DMS53 treated with DMSO at 0.1 percent for 48 hours (cell line): ENCODE data around the gene TACC3.

Experiments used
- DNase-seq: peaks from one replicate; lab custom pipeline; 2025; ENCODE audit not compliant: unreplicated experiment; lab: John Stamatoyannopoulos, UW

TACC3 gene

DNA sequence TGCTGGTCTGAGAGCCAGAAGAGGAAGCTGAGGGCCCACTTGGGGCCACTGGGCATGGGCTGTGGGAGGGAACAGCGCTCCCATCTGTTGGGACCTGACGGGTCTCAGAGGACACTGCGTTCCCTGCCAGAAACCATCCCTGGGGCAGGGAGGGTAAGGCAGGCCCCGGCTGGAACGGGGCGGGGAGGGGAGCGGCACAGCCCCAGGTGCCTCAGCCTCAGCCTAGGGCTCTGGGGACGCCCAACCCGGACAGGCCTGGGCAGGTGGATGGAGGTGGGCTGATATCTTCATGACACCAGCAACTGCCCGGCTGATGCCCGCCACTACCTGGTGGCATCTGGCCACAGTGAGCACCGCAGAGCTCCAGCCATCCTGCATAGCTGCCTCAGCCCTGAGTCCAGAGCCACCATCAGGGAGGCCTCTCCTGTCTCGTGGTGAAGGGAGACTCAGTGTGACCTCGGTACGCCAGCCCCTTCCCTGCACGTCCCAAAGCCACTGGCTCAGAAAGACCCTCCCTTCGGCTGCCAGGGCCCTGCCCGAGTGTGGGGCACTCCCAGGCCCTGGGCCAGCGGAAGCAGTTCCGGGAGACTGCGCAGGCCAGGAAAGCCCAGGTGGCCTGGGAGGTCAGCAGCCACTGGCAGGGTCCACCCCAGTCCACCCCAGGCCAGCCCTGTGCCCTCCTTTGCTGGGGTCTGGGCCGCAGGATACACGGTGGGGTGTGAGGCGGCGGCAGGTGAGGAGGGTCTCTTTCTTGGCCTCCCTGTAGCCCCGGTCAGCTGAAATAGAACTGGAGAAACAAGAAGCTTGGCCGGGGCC lies 37.2 kb downstream of the TACC3 start:
- DNase-seq, result no peak

DNA sequence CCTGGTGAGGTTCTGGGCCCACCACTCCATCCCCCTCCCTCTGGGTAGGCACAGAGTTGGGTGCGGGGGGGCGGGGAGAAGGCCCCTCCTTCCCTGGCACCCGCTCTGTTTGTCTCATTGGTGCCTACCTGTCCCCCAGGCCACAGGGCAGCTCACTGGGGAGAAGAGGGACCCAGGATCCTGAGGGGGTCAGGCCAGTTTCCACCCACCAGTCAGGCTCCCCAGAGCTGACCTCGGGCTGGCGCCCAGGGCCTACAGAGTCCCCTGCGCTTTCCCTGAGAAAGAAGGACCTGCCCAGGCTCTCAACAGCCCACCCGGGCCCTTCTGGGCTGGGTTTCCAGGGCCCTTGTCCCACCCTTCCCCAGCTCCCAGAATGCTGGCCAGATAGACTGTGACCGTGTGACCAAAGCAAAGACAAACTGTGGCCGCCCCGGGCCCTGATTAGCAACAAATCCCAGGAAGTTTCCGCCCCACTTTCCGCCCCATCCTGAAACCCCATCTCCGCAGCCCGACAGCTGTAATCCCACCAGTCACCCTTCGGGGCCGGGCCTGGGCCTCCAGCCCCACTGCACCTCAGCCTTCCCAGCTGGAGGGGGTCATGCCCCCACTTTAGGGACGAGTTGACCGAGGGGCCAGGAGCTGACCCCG lies 38.0 kb downstream of the TACC3 start:
- no peak for DNase-seq

DNA sequence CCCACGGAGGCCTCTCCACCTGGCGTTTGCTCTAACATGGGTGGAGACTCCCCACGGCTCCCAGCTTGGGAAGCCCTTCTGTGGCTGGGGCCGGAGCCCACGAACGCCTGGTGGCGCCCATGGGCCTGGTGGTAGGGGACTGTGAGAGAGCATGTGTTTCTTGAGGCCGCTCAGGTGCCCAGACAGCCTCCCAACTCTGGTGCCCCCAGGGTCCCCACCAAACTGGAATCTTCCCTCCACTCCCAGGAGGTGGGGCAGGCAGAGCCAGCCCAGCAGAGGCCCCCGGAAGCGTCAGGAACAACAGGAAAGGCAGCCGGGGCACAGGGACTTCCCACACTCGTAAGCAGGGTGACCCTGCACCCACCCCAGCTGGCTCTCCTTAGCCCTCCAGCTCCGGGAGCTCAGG lies 38.5 kb downstream of the TACC3 start:
- no peak for DNase-seq

DNA sequence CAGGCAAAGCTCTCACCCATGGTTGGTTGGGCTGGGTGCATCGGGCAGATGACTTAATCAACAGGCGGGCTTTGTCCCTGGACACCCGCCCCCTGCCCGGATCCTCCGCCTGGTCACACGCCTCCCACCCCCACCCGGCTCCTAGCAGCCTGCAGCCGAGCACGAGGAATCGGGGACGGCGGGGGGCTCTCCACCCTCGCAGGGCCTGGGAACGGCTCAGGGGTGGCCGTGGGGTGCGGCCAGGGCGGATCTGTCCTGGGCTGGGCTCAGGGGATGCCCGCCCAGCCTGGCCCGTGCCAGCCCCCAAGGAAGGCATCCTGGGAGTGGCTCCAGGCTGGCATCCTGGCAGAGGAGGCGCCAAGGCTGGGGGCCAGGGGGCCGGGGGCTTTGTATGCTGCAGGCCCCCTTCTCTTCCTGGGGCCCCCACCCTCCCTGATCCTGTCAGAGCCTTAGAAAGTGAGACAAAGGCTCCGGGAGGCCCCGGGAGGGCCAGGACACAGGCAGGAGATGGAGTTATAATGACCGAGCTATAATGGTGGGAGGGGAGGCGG lies 39.3 kb downstream of the TACC3 start:
- DNase-seq, result no peak

DNA sequence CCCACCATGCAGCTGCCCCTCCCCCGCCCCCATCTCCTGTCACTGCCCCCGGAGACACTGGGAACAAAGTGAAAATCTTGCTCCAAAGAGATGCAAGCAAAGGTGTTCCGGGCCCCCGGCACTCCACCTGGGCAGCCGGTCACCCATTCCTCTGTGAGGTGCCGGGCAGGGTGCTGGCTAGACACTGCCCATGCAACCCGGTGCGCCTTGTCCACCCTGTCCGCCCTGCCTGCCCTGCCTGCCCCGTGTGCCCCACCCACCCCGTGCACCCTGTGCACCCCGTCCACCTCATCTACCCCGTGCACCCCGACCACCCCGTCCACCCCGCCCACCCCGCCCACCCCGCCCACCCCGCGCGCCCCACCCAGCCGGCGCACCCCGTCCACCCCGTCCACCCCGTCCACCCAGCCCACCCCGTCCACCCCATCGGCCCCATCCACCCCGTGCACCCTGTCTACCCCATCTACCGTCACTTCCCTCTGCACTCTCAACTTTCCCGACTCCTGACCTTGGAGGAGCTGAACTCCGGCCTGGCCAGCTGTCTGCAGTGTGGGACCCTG lies 39.9 kb downstream of the TACC3 start:
- no peak for DNase-seq

DNA sequence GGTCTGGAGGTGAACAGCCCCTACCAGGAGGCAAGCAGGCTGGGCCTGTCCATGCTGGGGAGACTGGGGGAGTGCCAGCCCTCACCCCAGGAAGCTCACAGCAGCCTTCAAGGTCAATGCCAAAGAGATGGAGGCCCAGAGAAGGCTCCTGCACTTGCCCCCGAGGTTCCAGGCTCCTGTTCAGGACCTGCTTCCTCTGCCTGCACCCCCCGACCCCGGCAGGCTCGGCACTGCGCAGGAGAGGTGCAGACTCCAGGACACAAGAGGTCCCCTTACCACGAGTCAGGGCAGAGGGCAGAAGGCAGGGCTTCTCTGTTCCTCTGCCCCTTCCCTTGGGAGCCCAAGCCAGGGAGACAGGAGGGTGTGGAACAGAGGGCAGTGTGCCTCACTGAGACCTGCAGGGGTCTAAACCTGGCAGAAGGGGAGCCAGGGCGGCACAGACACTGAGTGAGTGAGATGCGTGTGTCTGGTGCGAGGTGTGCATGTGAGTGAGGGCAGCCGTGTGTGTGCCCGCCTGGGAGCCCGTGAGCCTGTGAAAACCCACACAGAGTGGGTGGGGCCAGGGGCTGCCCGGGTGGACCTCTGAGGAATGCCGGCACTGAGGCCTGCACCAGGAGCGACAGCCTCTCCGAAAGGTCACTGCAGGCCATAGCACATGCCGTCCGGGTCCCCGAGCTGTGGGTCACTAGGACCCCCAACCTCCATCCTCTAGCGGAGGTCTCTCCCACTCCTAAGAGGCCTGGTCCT lies 41.1 kb downstream of the TACC3 start:
- DNase-seq, result no peak

DNA sequence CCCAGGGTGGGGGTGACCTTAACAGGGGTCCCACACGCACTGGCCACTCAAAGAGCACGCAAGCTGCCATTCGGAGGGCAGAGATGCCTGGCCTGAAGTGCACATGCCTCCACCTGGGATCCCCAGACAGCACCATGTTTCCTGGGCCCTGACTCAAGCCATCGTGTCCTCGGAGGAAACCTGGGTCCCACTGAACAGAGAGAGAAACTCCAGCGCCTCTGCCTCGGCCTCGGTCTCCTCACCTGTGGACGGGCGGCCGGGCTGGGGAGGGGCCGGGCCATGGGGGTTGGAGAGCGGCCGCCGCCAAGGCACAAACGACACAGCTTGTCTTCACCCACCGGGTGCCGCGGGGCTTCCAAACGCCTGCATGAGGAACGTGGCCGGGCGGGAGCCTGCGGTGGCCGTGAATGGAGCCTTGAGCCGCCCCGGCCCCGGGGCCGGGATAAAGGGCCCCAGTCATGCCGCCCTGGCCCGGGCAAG lies 41.8 kb downstream of the TACC3 start:
- DNase-seq, result no peak

DNA sequence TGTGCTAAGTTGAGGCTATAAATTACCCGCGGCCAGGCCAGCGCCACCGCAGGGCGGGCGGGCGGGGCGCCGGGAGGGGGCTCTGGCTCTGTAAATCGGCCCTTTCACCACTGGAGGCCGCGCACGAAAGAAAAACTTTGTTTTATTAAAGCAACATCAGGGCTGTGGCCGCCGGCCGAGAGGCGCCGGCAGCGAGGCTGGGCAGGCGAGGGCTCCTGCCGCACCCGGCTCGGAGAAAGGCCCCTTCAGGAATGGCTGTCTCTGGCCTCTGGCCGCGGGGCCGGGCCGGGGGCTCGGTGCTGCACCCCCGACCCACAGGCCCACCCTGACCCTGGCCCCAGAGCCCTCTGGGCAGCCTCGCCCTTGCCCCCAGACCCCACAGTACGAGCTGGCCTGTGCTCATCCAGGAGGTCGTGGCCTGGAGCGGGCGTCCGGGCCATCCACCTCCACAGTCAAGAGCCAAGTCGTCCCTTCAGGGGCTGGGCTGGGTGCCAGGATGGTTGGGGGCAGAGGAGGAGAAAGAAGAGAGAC lies 42.3 kb downstream of the TACC3 start:
- no peak for DNase-seq

DNA sequence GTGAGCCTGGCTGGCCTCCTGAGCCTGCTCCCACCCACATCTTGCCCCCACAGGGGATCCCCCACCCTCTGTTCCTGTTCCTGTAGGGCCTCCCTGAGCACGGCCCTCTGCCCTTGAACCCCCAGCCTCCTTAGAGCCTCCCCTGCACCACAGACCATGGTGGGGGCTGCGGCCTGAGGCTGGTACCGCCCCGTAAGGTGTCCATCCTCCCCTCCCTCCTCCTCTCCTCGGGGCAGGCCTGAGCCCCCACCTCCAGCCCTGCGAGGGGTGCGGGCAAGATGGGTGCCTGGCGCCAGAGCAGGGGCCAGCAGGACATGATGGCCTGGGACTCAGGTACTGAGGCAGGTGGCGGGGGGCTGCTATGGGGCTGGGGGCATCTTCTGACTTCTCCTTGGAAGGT lies 43.3 kb downstream of the TACC3 start:
- no peak for DNase-seq

DNA sequence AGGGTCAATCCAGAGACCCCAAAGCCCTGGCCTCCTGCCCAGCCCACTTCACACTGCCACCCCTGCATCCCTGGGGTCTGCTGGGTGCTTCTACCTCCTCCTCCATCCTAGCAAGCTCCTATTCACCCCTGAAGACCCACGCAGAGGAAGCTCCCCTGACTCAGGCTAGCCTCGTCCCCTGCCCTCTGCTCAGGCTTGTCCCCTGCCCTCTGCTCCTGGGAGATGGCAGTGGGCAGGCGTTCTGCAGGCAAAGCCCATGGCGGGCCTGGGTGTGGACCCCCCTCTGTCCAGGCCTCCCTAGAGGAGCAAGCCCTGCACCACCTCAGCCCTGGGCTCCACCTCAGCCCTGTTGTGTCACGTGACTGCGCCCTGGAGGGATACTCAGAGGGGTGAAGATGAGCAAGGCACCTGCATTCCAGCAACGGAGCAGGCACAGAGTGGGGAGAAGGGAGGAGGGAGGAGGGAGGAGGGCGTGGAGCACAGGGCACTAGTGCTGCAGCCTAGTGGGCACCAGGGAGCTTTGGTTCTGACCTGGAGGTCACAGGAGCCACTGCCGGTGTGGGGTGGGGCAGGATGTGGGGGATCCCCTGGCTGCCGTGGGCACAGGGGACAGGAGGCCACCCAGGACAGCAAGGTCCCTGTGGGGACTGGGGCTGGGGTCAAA lies 44.2 kb downstream of the TACC3 start:
- no peak for DNase-seq

DNA sequence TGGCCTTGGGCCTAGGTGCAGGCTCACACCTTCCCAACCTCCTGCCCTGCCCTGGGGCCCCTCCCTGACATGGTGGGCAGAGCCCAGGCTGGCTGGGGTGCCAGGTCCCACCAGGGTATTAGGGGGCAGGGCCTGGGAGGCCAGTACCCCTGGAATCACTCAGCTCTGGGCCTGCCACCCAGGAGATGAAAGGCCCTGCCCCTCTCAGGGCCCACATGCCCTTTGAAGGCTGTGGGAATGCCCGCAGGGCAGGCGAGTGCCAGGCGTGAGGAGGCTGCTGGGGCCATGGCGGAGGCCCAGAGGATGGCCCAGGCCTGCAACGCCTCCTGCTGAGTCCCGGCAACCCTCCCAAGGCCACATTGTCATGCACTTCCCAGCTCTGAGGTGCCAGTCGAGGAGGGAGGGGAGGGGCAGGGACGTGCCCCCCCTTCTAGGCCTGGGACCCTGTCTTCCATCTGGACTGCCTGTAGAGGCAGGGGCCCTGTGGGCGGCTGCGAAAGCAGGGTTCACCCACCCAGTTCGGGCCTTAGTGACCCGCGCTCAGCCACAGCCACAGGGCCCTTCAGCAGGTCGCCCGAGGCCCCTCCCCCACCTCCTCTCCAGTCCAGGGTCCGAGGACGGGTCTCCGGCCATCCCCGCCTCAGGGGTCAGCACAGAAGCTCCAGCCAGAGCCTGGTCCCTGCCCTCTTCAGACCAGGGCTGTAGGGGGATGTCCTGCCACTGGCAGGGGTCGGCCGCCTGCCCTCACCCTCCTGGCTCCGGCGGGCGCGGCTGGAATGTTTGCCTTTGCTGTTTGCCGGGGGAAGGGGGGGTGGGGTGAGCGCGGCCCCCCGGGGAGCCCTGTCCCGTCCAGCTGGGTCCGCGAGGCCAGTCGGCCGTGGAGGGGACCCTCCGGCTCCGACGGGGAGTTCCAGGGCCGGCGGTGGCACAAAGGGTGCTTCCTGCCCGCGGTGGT lies 45.1 kb downstream of the TACC3 start:
- DNase-seq, result no peak

DNA sequence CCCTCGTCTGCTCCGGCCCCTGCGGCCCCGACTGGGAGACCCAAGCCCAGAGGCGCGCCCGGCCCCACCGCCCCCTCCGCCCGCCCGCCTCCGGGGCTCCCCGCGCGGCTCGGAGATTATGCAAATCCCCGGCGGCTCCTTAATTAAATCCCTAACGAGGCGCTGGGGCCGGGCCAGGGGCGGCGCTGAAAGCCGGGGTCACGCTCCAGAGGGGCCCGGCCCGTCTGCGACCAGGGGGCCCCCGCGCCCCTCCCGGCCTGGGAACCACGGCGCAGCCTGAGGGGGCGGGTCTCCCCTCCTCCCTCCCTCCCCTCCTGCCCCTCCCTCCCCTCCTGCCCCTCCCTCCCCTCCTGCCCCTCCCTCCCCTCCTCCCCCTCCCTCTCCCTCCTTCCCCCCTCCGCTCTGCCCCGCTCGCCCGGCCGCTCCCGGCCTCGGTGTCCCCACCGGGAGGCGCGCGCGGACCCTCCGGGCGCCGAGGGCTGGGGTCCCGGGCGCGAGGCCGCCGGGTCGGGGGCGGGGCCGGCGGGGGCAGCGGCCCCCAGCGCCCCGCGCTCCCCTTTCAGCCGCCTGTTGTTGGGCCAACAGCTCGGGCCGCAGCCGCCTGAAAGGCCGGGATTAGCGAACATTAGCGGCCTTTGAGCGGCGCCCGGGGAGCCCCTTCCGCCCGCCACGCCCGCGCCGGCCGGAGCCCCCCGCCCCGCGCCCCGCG lies 45.9 kb downstream of the TACC3 start:
- DNase-seq, result no peak

DNA sequence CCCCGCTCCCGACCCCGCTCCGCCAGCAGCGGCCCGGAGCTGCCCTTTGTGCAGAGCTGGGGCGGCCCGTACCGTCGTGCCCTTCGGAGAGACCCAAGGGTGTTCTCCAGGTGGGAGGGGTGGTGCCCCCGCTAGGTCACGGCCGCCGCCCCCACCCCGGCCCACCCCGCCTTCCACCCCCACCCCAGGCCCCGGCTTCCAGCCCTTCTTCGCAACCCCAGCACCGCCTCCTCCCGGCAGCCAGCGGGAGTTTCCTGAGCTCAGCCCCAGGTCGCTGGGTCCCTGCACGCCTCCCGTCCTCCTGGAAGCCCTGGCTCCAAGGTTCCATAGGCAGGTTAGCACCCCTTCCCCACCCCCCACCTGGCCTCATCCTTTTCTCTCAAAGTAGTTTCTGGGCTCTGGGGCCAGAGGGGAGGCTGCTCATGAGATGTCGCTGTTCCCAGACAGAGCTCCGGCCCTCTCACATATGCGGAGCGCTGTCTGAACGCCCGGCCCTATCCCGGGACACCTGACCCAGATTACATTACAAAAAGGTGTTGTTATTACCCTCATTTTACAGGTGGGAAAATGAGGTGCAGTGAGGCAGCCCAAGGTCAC lies 46.5 kb downstream of the TACC3 start:
- DNase-seq, result peak; percentile 59

DNA sequence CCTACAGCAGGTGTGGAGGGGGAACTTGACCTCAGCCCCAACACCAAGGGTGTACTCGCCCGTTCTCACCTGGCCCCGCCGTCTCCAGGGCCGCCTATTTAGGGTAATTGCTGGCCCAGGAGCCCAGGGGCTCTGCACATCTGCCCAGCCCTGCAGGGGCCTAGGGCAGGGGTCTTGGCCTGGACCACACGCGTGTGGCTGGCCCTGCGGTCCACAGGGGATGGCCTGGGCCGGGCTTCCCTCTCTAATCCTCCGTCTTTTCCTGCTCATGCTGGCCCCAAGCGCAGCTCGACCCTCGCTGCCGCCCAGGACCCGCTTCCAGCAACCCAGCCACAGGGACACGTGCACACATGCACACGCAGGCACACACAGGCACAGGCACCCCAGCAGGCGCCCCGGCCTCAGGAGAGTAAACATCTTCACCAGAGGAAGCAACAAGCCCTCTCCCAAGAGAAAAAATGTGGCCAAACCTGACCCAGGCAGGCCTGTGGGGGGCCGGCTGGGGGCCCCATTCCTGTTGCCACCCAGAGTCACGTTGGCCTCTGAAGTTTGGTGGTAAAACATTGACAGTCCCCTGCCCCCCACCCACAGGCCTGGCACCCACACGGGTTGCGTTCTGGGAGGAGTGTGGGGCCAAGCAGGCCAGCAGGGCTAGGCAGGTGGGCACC lies 47.2 kb downstream of the TACC3 start:
- no peak for DNase-seq

DNA sequence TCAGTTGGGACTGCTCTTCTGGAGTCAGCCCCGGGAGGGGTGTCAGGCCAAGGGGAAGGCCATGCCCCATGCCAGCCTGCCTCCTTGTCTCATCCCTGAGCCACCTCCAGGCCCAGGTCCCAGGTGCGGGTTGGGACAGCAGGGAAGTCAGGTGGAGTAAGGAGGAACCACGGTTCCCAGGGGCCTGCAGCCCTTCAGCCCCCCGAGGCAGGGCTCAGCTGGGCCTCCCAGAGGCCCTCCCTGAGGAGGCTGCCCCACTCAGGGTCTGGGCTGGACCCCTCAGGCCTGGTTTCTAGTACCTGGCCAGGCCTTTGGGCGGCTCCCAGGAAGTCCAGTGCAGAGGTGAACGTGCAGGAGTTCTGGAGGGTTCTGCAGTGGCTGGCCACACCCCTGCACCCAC lies 48.4 kb downstream of the TACC3 start:
- no peak for DNase-seq

DNA sequence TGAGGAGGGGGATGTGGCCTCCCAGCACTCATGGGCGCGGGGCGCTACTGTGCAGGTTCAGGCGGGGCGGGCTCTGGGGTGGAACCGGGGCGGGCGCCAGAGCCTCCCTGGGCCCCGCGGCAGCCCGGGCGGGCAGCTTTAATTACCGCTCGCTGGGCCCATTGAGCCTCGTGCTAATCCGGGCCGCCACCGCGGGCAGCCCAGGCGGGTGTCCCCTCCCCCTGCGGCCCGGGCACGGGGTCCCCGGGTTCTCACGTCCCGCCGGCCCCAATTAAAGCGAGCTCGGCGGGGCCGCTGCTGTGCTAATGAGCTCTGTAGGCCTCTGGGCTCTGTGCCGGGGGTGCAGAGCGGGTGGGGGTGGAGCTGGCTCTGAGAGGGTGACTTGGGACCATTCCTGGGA lies 48.9 kb downstream of the TACC3 start:
- no peak for DNase-seq

DNA sequence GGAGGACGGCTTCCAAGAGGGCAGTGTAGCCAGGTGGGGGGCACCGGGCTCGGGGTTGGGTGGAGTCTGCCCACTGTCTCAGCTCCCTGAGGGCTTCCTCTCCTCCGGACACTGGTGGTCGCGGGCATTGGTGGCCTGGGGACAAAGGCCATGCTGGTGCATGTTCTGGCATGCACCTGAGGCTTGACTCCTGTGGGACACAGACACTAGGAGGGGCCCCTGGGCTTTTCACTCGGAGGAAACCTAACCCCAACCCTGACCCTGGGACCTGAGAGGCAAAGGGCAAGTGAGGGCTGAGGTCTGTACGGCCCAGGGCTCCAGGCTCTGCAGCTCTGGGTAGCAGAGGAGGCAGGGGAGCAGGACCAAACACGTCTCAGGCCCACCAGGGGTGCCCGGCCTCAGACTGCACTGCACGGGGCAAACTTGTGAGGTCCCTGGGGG lies 49.5 kb downstream of the TACC3 start:
- no peak for DNase-seq
